ENCODE data around the gene ALOX5AP.
A peak's percentile ranks its signal among the peaks of the same experiment; 100 is the strongest.

ALOX5AP gene

GRCh38 chr13:30797847-30798535 lies 62.6 kb downstream of the ALOX5AP start:
- DNase-seq (ENCODE audit: low read depth) = no peak

DNA sequence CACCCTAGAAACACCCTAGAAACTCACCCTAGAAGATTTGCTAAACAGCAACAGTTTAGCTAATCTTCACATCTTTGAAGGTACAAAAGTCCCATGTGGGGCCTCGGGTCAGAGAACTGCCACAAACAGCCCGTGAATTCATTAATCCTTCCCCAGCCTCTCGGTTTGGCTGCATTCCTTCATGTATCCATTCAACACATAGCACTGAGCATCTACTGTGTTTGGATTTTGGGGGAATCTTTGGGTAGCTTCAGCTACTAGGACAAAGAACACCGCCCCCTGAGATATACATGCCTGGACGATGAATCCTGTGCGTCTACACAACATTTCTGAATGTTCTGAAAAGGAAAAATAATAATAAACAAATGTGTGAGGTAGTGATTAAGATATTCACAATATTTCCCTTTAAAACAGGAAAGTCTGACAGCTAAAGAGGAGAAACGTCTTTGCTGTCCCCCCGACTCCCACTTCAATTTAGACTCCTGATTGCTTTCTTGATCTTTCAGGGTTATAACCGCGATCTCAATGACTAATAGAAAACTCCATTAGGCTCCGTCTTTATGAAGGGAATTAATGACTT lies 63.5 kb downstream of the ALOX5AP start:
- DNase-seq (ENCODE audit: low read depth) = no peak

DNA sequence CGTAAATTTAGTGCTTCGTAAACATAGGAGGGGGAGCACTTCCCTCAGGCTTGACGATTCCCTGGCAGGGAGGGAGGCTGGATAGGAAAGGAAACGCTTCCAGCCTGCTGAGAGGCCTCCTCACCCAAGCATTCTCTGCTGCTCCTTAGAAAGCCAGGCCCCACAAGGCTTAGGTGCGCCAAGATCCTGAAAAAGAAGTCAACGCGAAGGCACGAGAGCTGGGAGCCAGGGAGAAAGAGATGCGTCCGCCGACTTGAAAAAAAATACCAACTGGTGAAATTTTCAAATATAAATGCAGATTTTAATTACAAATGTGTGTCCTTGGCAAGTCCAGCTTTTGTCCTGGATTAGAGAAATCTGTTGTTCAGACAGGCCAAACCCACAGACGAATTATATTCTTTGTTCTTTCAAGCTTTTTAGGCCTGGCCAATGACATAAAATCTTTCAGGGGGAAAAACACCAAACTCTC lies 64.0 kb downstream of the ALOX5AP start:
- no peak for DNase-seq (ENCODE audit: low read depth)

GRCh38 chr13:30800107-30800506 lies 64.8 kb downstream of the ALOX5AP start:
- no peak for DNase-seq (ENCODE audit: low read depth)

- no peak for DNase-seq (ENCODE audit: low read depth)
Measured at GRCh38 chr13:30802501-30802900, 67.2 kb downstream of the ALOX5AP start.

DNA sequence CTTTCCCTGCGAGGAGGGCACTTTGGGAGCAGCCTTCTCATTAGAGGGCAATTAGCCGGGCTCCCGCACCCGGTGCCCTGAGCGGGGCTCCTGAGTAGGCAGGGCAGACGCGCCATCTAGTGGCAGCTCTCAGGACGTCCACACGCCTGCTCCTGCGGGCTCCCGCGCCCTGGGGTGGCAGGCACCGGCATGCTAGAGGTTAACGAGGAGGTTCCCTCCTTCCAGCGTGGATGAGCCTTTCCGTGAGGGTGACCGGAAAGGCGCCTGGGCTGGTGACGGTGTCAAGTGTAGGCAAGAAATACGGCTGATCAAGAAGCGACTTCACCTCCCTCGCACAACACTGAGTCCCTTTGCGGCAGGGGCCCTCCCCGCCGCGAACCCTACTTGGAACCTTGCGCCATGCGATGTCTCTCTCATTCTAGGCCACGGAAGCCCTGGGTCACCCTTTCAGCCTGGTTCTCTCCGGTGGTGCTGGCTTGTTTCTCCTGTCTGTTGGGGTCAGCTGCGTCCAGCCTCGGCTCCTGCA lies 67.7 kb downstream of the ALOX5AP start:
- DNase-seq (ENCODE audit: low read depth) = peak; percentile 63

DNA sequence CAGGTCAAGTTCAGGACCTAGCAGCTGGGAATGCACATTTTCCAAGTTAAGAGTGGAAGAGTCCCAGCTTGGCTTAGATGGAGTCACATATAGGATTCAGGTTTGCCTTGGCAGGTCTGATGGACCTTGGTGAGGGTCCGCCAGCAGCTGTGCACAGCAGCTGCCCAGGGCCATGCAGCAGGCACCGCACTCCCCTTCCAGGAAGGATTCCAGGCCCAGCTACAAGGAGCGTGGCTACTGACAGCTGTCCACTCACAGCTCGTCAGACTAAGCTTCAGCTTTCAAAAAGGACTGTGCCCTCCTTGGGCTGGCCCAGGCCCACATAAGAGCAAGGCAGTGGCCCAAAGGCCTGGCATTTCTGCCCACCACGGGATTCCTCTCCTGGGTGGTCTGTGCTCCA lies 68.4 kb downstream of the ALOX5AP start:
- DNase-seq (ENCODE audit: low read depth) = no peak

DNA sequence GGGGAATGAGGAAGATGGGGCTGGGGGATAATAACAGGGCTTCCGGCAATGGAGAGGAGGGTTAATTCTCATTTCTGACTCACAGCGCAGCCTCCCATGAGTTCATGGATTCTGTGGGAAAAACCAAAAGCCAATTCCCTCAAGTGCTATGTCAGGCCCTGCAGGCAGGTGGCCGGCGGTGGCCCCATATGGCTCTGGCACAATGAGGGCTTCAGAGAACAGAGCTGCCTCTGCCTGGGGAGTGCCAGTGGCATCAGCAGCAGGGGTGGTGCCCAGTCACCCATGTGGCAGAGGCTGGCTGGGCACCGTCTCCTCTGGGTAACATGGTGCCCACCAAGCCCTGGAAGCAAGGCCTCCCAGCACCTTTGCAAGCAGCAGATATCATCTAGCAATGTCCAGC lies 69.1 kb downstream of the ALOX5AP start:
- no peak for DNase-seq (ENCODE audit: low read depth)

- DNase-seq (ENCODE audit: low read depth) = no peak
Measured at GRCh38 chr13:30805132-30805537, 69.8 kb downstream of the ALOX5AP start.

DNA sequence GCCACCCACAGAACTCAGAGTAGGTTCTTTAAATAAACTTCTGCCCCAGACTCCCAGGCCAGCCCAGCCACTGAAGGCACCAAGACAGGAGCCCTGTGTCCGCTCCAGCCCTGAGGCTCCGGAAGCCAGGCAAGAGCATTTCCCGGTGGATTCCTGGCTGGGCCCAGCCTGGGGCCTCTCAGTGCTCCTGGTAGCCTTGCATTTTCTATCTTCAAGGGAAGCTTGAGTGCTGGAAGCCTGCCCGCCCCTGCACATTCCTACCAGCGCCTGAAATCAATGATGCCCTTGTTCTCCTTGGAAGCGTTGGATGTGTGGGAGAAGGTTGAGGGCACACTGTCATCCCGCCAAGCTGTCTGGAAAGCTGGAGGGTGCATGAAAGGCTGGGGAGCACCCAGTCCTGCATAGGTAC lies 70.3 kb downstream of the ALOX5AP start:
- DNase-seq (ENCODE audit: low read depth) = no peak

DNA sequence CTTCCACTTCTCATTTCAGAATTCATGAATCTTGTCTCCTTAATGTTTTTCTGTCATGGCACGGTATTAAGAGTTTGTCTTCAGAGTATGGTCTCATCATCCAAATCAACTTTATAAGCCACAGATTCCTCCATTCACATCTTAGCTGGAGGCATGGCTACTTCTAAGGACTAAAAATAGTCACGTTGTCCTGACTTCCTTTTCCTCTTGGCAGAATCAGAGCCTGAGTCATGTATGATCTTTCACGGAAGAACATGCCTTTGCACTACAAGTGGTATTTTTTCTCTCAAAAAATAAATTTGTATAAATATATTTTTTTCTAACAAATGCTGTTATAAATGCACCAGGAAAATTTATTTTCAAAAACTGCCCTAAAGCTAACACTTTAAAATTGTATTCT lies 71.4 kb downstream of the ALOX5AP start:
- no peak for DNase-seq (ENCODE audit: low read depth)

DNA sequence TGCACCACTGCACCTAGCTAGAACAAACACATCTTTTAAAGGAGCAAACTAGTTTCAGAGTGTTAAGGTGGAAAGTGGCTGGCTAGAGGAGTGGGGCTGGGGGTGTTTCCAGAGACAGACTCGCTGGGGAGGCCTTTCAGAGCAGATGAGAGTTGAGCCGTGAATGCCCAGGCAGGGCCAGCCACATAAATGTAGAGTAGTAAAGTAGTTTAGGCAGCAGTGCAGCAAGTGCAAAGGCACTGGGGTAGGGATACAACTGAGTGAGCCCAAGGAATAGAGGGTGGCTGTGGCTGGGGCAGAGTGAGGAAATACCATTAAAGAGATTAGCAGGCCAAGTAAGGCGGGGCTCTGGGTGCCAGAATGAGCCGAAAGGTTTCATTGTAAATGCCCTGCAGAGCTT lies 72.0 kb downstream of the ALOX5AP start:
- no peak for DNase-seq (ENCODE audit: low read depth)

GRCh38 chr13:30808600-30808999 lies 73.3 kb downstream of the ALOX5AP start:
- DNase-seq (ENCODE audit: low read depth) = no peak

GRCh38 chr13:30809787-30810186 lies 74.4 kb downstream of the ALOX5AP start:
- DNase-seq (ENCODE audit: low read depth) = no peak

GRCh38 chr13:30810261-30810701 lies 74.9 kb downstream of the ALOX5AP start:
- no peak for DNase-seq (ENCODE audit: low read depth)

DNA sequence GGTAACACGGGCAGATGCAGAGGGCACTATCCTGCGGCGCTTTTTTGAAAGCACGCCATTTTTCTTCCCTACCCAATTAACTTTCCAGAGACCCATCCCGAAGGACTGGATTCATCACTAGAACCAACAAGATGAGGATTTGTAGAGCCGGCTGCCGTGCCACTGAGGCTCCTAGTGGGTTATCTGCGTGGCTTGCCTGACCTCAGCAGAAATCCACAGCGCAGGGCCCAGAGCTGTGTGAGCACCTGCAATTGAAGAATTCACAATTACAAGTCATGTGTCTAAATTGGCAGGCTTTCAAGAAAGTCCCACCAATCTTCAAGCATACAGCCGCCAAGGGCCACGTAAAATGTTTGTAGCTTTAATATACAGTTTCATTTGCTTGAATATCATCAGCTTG lies 75.5 kb downstream of the ALOX5AP start:
- DNase-seq (ENCODE audit: low read depth) = no peak

Measured in stimulated activated CD8-positive, alpha-beta memory T cell treated with anti-CD3 and anti-CD28 coated beads, Interleukin-15, amount 100 ng/mL, for 24 hours (primary cell).